ENCODE measurements around the gene HTR3A. TPM values are rescaled to one million over a fixed set of nuclear protein-coding genes. Genes with fewer than 3 reads are reported as not detected.

HTR3A gene
- not detected in 2 replicates for total RNA-seq

GRCh38 chr11:113974741-113975470 lies at the start of gene HTR3A:
TSS of gene HTR3A (plus strand) at chr11:113975108. CDS start at chr11:113975326, 218 bp downstream.

Other genes with a start within 250 kb of the HTR3A start
- gene ZW10, start 201.4 kb upstream of the HTR3A start, total RNA-seq: 10.0 and 11.6 TPM in 2 replicates
- not detected in 2 replicates for gene CLDN25, start 195.3 kb upstream of the HTR3A start, total RNA-seq
- gene USP28, start 99.5 kb upstream of the HTR3A start, total RNA-seq: 10.0 and 17.1 TPM in 2 replicates
- gene HTR3B, start 70.3 kb upstream of the HTR3A start, total RNA-seq: not detected in 2 replicates
- 58.3 and 70.3 TPM in 2 replicates for gene ZBTB16, start 84.6 kb downstream of the HTR3A start, total RNA-seq

Data from cardiac ventricle fibroblast (primary cell).